HG02852 (cell line): ENCODE measurements around the gene RTL1.

Experiments
- ATAC-seq: cut with Tn5 transposase; IDR thresholded peaks from one replicate; pipeline ENCODE4 v1.9.1; 2021; ENCODE audit warnings: mild to moderate bottlenecking, moderate library complexity; ENCODE audit not compliant: unreplicated experiment

Gene RTL1

GRCh38 chr14:100903672-100904185 is at the start of gene RTL1:
RTL1 (minus strand) TSS chr14:100903722; CDS start chr14:100884788, 18,934 bp downstream.
- no peak for ATAC-seq

DNA sequence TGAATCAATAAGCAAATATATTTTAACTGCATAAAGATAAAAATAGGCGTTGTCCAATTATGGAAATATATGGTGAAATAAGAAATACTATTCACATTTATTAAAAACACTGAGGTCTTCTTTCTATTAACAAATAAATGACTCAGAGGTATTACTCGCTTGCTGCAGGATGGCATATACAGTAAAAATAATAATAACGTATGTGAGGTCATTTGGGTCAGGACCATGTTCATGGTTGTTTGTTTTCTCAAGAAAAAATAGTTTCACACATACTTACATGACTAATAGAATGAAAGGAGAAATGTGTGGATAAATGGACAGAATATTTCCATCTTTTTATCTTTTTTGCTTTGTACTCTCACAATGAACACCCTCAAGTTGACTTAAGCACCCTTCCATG is 46.5 kb upstream of the RTL1 start:
- ATAC-seq, result no peak

GRCh38 chr14:100944052-100944451 is 40.5 kb upstream of the RTL1 start:
- ATAC-seq, result no peak

DNA sequence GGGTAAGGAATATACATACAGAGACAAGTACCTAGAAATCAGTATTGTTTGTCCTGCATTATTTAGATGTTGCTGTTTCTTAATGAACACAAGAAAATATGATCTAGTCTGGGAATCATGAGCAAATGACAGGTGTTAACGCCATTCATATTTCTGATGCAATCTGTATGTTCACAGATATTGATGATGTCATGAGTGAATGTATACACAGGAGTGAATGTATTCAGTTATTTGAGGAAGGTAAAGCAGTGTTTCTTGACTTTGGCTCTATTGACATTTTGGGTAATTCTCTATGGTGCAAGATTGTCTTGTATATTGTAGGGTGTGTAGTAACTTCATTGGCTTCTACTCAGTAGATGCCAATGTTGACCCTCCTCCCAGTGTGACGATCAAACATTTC is 26.7 kb upstream of the RTL1 start:
- no peak for ATAC-seq

DNA sequence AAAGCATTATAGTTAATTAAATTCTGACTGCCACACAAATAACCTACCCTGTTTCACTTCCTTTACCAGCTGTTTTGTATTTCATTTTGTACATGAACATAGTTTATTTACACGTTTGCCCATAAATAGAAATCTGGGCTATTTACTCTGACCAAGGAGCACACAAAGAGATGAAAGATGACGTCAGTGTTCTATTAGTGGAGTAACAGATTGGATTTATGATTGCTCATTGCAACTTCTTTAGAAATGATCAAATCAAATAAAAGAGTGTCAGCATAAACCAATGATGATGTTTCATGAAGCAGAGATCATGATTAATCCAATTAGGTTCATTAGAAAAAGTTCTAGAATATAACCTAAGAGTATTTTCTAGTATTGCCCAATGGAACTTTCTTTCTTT is 12.0 kb upstream of the RTL1 start:
- no peak for ATAC-seq

DNA sequence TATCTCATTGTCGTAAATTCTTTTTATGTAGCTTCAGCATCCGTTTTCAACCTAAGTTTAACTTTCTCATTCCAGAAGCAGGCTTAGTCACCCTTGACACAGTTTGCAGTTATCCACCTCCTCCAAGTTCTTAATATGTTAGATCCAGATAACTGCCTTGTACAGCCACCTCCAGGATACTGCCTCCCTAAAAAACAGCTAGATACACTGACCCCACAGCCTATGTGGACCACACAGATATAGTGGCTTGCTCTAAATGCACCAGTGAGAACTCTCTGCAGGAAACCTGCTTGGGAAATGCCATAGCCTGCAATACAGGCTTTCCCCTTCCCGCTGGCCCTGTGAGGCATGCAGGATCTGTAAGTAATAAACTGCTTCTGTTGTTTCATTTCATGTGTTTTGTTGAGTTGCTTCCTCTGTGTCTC is 11.1 kb upstream of the RTL1 start:
- ATAC-seq, result no peak

GRCh38 chr14:100911665-100912316 is 8.3 kb upstream of the RTL1 start:
- ATAC-seq, result no peak

GRCh38 chr14:100910888-100911664 is 7.6 kb upstream of the RTL1 start:
- no peak for ATAC-seq

- no peak for ATAC-seq
Measured at GRCh38 chr14:100909439-100909838, 5.9 kb upstream of the RTL1 start.

DNA sequence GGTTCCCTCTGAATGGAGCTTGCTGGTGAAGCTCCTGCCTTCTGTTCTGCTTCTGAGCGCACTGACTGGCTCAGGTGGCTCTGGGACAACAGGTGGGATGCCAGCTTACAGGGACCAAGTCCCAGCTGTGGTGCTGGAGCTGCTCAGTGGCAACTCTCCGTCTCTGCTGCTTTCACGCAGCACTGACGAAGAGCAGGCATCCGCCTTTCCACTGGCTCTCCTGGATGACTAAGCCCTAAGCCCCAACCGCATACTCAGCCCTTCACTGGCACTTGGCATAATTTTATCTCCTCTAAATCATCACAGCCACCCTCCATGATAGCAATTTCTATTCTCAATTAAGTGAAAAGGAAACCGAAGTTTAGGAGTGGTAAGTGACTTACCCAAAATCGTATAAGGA is 3.7 kb upstream of the RTL1 start:
- no peak for ATAC-seq

GRCh38 chr14:100906420-100906819 is 2.9 kb upstream of the RTL1 start:
- ATAC-seq, result no peak

DNA sequence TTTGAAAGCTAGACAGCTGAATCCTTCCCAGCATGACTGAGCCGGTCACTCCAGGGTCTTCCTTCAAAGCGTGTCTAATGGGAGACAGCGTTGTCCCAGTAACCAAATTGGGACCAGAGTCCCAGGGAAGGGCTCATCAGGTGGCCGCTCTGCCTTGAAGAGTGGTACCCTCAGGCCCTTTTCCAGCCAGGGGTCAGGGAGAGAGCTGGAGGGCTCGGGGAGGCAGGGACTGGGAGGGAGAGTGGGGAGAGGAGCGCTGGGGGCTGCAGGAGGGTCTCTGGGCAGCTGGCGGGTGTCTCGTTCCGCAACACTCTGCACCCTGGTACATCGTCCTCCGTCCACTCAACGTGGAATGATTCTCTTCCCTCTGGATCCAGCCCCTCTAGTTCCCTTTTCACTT is 1.6 kb upstream of the RTL1 start:
- no peak for ATAC-seq

- ATAC-seq, result no peak
Measured at GRCh38 chr14:100904307-100905087, 975 bp upstream of the RTL1 start.

DNA sequence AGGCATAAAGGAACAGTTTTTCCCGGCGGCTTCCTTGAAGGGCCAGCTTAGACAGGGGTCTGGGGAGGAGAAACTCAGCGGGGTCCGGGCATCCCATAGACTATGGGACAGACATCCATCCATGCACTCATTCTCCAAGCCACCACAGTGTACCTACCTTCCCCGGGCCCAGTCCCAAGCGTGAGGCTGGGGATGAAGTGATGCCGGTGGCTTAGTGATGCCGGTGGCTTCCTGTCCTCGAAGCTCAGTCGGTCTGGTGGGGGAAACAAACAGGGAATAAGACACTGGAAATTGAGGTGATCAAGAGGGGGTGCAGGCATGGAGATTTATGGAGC is 421 bp downstream of the RTL1 start:
- ATAC-seq, result no peak

- ATAC-seq, result no peak
Measured at GRCh38 chr14:100902295-100903133, 1.0 kb downstream of the RTL1 start.

- ATAC-seq, result no peak
Measured at GRCh38 chr14:100901391-100902183, 1.9 kb downstream of the RTL1 start.

GRCh38 chr14:100900837-100901390 is 2.6 kb downstream of the RTL1 start:
- no peak for ATAC-seq

- ATAC-seq, result no peak
Measured at GRCh38 chr14:100899884-100900771, 3.4 kb downstream of the RTL1 start.
